ENCODE data around the gene BAK1. TPM values are rescaled to one million over a fixed set of nuclear protein-coding genes. Genes with fewer than 3 reads are reported as not detected.

Gene BAK1
- total and polyA plus RNA-seq, 2 of the 13 experiments (the other 11 are each of a cell fraction or from before 2014, with no cell fraction given), result 15.0 to 23.8 TPM

GRCh38 chr6:33589731-33590530, 9.9 kb upstream of the BAK1 start (continued):
- no peak for TF ChIP-seq SRSF9 (IDR thresholded peaks at IDR 0.05; ENCODE audit: borderline replicate concordance, insufficient read depth, low read depth, low read length, poor library complexity, severe bottlenecking)
- peak; percentile 45; the same call in 1 of the 2 replicates for TF ChIP-seq RBFOX2 (IDR thresholded peaks at IDR 0.05; ENCODE audit: low read depth, low read length)
- peak; percentile 98 for TF ChIP-seq RAD21 (CRISPR knock-in tag; IDR thresholded peaks at IDR 0.05)
- peak; percentile 34; the same call in 1 of the 2 replicates for TF ChIP-seq MIER3 (CRISPR knock-in tag; IDR thresholded peaks at IDR 0.05; ENCODE audit: borderline replicate concordance)
- peak; percentile 82; the same call in 1 of the 2 replicates for TF ChIP-seq SNAI1 (CRISPR knock-in tag; IDR thresholded peaks at IDR 0.05; ENCODE audit: borderline replicate concordance)
- TF ChIP-seq ZNF770 (CRISPR knock-in tag; IDR thresholded peaks at IDR 0.05), result 0 out of 2 replicates have a peak, but pooled peaks have one; percentile 9
- TF ChIP-seq GPN1 (CRISPR knock-in tag; IDR thresholded peaks at IDR 0.05; ENCODE audit: borderline replicate concordance), result no peak
- TF ChIP-seq AHDC1 (CRISPR knock-in tag; IDR thresholded peaks at IDR 0.05; ENCODE audit: borderline replicate concordance), result peak; percentile 59; the same call in 1 of the 2 replicates
- TF ChIP-seq ZNF501 (CRISPR knock-in tag; IDR thresholded peaks at IDR 0.05), result peak; percentile 83
- TF ChIP-seq ZNF362 (CRISPR knock-in tag; IDR thresholded peaks at IDR 0.05; ENCODE audit: borderline replicate concordance), result no peak
- 0 out of 2 replicates have a peak, but pooled peaks have one; percentile 17 for TF ChIP-seq ZZZ3 (CRISPR knock-in tag; IDR thresholded peaks at IDR 0.05; ENCODE audit: borderline replicate concordance)
- no peak for TF ChIP-seq CEBPZ (IDR thresholded peaks at IDR 0.05; ENCODE audit: low read length)
- TF ChIP-seq KLF12 (CRISPR knock-in tag; IDR thresholded peaks at IDR 0.05; ENCODE audit: borderline replicate concordance), result no peak

All from HepG2 (cell line).